Naive B cell (primary cell): ENCODE results near the gene TGFB1I1. TPM values are rescaled to one million over a fixed set of nuclear protein-coding genes. Genes with fewer than 3 reads are reported as not detected.
"Not testable (repeated sequence)": the region's sequence is repeated elsewhere in the genome, so short reads cannot be mapped to it uniquely, and the experiment has no call there.

Experiments used
- ATAC-seq, 2 donors: fragments of 150-1000 bp; cut with Tn5 transposase; 2 replicates each; pipeline ENCODE4 v1.10.0; 2021; ENCODE audit warnings: low read depth in 2 of 2, mild to moderate bottlenecking in 2 of 2, moderate library complexity in 2 of 2
- DNase-seq: peaks from one replicate; pipeline ENCODE4 v3.0.0; 2022
- H3K27ac Mint-ChIP-seq, 6 donors: one replicate each; pipeline ENCODE4 v1.8.0; 2020 to 2022; ENCODE audit warnings: mild to moderate bottlenecking in 6 of 6, mixed read lengths in 6 of 6, moderate library complexity in 5 of 6, inconsistent platforms in 2 of 6
- H3K27me3 Mint-ChIP-seq, 3 donors: one replicate each; pipeline ENCODE4 v1.8.0; 2021 to 2022; ENCODE audit warnings: mixed read lengths in 3 of 3, mild to moderate bottlenecking in 1 of 3
- H3K36me3 Mint-ChIP-seq, 2 donors: one replicate each; pipeline ENCODE4 v1.8.0; 2020 to 2022; ENCODE audit warnings: mixed read lengths in 2 of 2, inconsistent platforms in 1 of 2, mild to moderate bottlenecking in 1 of 2
- H3K4me1 Mint-ChIP-seq, 3 donors: one replicate each; pipeline ENCODE4 v1.8.0; 2020 to 2022; ENCODE audit warnings: mixed read lengths in 3 of 3, inconsistent platforms in 1 of 3, mild to moderate bottlenecking in 1 of 3, moderate library complexity in 1 of 3
- H3K4me3 Mint-ChIP-seq, 8 donors: one replicate each; pipeline ENCODE4 v1.8.0; 2020 to 2022; ENCODE audit warnings: mild to moderate bottlenecking in 8 of 8, mixed read lengths in 8 of 8, moderate library complexity in 8 of 8, inconsistent platforms in 2 of 8
- H3K9me3 Mint-ChIP-seq, 7 donors: one replicate each; pipeline ENCODE4 v1.8.0; 2020 to 2022; ENCODE audit warnings: mixed read lengths in 7 of 7, mild to moderate bottlenecking in 5 of 7, inconsistent platforms in 2 of 7, moderate library complexity in 1 of 7
- polyA plus RNA-seq, 6 donors: library from polyadenylated mRNA; unstranded; fragments of 300-500 nt; fragmentation: Illumina TruSeq; gene quantifications; one replicate each; pipeline ENCODE4 v1.2.3, GENCODE V29; 2021; ENCODE audit warnings: low read depth in 6 of 6

Gene TGFB1I1
- polyA plus RNA-seq, 6 donors from 2014 or later: 0.57 to 1.4 (median 0.94) TPM; not detected in 2

DNA sequence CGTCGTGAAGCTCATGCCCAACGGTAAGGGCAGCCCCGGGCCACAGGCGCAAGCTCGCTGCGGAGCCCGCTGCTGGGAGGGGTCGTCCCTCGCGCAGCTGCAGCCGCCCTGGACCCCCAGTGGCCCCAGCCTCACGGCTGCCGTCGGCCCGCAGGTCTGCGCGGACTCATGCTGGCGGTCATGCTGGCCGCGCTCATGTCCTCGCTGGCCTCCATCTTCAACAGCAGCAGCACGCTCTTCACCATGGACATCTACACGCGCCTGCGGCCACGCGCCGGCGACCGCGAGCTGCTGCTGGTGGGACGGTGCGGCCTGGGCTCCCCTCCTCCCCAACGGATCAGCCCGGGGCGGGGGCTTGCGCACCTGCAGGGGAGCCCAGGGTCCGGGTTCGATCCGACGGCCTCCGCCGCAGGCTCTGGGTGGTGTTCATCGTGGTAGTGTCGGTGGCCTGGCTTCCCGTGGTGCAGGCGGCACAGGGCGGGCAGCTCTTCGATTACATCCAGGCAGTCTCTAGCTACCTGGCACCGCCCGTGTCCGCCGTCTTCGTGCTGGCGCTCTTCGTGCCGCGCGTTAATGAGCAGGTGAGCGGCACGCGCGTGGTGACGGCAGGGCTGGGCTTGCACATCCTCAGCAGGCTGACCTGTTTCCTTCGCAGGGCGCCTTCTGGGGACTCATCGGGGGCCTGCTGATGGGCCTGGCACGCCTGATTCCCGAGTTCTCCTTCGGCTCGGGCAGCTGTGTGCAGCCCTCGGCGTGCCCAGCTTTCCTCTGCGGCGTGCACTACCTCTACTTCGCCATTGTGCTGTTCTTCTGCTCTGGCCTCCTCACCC is 16.7 kb downstream of the TGFB1I1 start:
- H3K36me3 Mint-ChIP-seq: peaks cover 4 to 13% of the 10 kb centered on the region in 2 donors
- H3K27me3 Mint-ChIP-seq: peaks cover 0 to 24% (median 0%) of the 10 kb centered on the region in 3 donors
- ATAC-seq (no peak), DNase-seq (no peak)
- no peak overlapping the region for H3K27ac Mint-ChIP-seq
- H3K9me3 Mint-ChIP-seq: no peaks in the 10 kb centered on the region
- H3K4me3 Mint-ChIP-seq: peak overlapping the region; percentile 33 to 95 (median 92)
- peaks cover 15 to 23% (median 19%) of the 10 kb centered on the region in 3 donors for H3K4me1 Mint-ChIP-seq

DNA sequence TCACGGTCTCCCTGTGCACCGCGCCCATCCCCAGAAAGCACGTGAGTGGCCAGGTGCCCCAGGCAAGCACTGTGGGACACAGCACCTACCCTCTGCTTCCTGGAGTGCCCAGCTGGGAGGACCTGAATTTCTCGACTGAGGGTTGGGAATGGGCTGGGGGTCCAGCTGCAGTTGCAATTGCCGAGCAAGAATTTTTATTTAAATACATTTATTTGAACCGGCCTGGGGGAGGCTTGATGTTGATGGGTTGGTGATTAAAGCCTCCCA is 17.3 kb downstream of the TGFB1I1 start:
- H3K36me3 Mint-ChIP-seq: peaks cover 4 to 13% of the 10 kb centered on the region in 2 donors
- peak overlapping the region; percentile 20 to 82 (median 50) for H3K4me3 Mint-ChIP-seq
- ATAC-seq (no peak), DNase-seq (no peak)
- no peaks in the 10 kb centered on the region for H3K9me3 Mint-ChIP-seq
- peaks cover 15 to 23% (median 19%) of the 10 kb centered on the region in 3 donors for H3K4me1 Mint-ChIP-seq
- no peak overlapping the region for H3K27ac Mint-ChIP-seq
- peaks cover 0 to 21% (median 0%) of the 10 kb centered on the region in 3 donors for H3K27me3 Mint-ChIP-seq

DNA sequence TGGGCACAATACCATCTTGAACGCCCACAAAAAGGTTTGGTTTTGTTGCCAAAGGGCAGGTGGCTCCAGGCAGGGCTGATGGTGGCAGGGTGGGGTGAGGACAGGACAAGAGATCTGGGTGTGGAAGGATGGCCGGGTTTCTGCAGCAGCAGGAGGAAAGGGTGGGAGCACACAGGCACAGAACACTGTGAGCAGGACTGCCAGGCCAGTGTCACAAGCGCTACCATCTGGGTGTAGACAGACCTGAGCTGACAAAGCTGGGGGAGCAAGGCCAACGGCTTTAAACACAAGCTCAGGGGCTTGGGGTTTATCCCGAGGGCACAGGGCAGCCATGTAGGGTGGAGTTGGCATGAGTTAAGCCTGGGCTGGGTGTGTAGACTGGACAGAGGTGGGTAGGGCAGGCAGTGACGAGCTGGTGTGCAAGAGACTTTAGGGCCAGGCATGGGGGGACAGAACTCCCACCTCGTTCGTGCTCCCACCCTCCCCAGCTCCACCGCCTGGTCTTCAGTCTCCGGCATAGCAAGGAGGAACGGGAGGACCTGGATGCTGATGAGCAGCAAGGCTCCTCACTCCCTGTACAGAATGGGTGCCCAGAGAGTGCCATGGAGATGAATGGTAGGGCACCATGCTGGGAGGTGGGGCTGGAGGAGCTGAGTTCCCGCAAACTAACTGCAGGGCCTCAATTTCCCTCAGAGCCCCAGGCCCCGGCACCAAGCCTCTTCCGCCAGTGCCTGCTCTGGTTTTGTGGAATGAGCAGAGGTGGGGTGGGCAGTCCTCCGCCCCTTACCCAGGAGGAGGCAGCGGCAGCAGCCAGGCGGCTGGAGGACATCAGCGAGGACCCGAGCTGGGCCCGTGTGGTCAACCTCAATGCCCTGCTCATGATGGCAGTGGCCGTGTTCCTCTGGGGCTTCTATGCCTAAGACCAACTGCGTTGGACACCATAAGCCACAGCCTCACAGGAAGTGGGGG is 17.9 kb downstream of the TGFB1I1 start:
- Mint-ChIP-seq H3K4me3 (peak overlapping the region in 6 of 8 donors; percentile 20 to 82 (median 71)), H3K27me3 (peaks cover 0 to 14% (median 0%) of the 10 kb centered on the region in 3 donors), H3K27ac (peak overlapping the region in 1 of 6 donors; percentile 63), H3K36me3 (peaks cover 4 to 13% of the 10 kb centered on the region in 2 donors), H3K9me3 (no peaks in the 10 kb centered on the region), H3K4me1 (peaks cover 15 to 23% (median 19%) of the 10 kb centered on the region in 3 donors)
- DNase-seq: no peak
- no peak for ATAC-seq

GRCh38 chr16:31491778-31492418 is 19.9 kb downstream of the TGFB1I1 start:
- Mint-ChIP-seq H3K4me3 (peak overlapping the region in 1 of 8 donors; percentile 21), H3K4me1 (peaks cover 7 to 15% (median 12%) of the 10 kb centered on the region in 3 donors), H3K36me3 (peaks cover 4 to 13% of the 10 kb centered on the region in 2 donors), H3K9me3 (no peaks in the 10 kb centered on the region), H3K27ac (peak overlapping the region in 2 of 6 donors; percentile 61 to 78), H3K27me3 (no peaks in the 10 kb centered on the region)
- no peak for DNase-seq
- no peak for ATAC-seq

DNA sequence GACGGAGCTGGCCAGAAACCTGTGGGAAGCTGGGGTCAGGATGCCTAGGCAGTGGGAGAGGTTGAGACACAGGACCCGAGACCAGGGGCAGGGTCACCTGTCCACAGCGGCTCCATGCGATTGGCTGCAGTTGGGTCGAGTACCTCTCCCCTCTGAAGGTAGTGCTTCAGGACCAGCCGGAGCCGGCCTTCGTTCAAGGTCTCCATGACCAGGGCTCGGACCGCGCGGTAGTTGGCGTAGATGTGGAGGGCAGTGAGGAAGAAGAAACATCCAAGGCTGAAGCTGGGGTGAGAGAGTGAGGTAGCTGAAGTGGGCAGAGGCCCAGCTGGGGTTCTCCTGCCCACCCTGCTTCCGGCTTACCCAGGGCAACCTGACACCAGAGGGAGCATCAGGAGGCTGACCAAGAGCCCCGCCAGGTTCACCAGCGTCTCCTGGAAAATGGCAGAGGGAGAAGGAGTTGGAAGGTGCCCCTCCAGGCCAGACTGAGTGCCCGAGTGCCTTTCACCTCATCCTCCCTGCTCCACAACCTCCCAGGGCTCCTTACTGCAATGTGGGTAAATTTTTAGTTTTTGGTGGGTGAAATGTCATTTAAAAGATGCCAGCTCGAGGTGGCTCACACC is 21.7 kb downstream of the TGFB1I1 start:
- no peaks in the 10 kb centered on the region for H3K9me3 Mint-ChIP-seq
- no peaks in the 10 kb centered on the region for H3K27me3 Mint-ChIP-seq
- peak overlapping the region in 1 of 6 donors; percentile 70 for H3K27ac Mint-ChIP-seq
- ATAC-seq (no peak), DNase-seq (no peak)
- H3K4me1 Mint-ChIP-seq: peaks cover 7 to 21% (median 10%) of the 10 kb centered on the region in 3 donors
- H3K4me3 Mint-ChIP-seq: no peak overlapping the region
- H3K36me3 Mint-ChIP-seq: peaks cover 4 to 28% of the 10 kb centered on the region in 2 donors

- no peak overlapping the region for H3K27ac Mint-ChIP-seq
- peaks cover 3 to 22% (median 19%) of the 10 kb centered on the region in 3 donors for H3K4me1 Mint-ChIP-seq
- H3K36me3 Mint-ChIP-seq: peaks cover 4 to 31% of the 10 kb centered on the region in 2 donors
- ATAC-seq (no peak), DNase-seq (no peak)
- H3K27me3 Mint-ChIP-seq: no peaks in the 10 kb centered on the region
- no peak overlapping the region for H3K4me3 Mint-ChIP-seq
- no peaks in the 10 kb centered on the region for H3K9me3 Mint-ChIP-seq
Measured at GRCh38 chr16:31496670-31497069, 24.7 kb downstream of the TGFB1I1 start.

DNA sequence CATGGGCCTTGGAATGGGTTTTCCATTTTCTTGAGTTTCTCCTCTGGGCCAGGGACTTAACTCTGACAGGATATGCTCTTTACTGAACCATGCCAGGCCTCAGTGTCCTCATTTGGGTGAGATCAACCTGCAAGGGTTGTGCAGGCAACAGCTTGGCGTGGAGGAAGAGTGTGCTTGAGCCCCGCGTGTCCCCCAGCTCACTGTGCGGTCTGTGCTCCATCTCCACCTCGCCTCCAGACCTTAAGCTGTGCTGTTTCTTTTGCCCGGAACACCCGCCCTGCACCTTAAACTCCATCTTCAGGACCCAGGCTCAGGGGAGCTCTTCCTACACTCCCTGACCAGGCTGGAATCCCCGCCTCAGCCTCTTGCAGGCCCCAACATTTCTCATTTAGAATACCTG is 26.5 kb downstream of the TGFB1I1 start:
- ATAC-seq (no peak), DNase-seq (no peak)
- H3K4me1 Mint-ChIP-seq: peaks cover 7 to 19% (median 16%) of the 10 kb centered on the region in 3 donors
- no peaks in the 10 kb centered on the region for H3K27me3 Mint-ChIP-seq
- peaks cover 0 to 19% of the 10 kb centered on the region in 2 donors for H3K36me3 Mint-ChIP-seq
- H3K9me3 Mint-ChIP-seq: no peaks in the 10 kb centered on the region
- no peak overlapping the region for H3K4me3 Mint-ChIP-seq
- H3K27ac Mint-ChIP-seq: peak overlapping the region in 1 of 6 donors; percentile 66

DNA sequence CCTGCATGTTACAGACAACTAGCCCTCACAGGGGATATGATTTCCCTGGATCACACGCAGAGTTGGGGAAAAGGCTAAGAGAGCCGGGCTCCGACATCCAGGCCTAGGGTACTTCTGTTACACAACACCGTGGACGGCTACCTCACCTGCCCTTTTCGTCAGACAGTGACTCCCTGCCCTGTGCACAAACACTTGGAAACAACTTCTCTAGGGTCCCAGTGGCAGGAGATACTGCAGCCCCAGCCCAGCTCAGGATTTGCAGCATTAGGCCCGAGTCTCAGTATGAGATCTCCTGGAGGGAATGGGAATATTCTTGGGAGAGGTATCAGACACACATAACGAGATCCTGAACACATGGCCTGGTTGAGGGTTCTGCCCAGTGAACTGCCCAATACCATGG is 28.0 kb downstream of the TGFB1I1 start:
- H3K9me3 Mint-ChIP-seq: no peaks in the 10 kb centered on the region
- no peak for DNase-seq
- no peak overlapping the region for H3K27ac Mint-ChIP-seq
- peaks cover 21 to 32% (median 21%) of the 10 kb centered on the region in 3 donors for H3K4me1 Mint-ChIP-seq
- H3K27me3 Mint-ChIP-seq: no peaks in the 10 kb centered on the region
- H3K4me3 Mint-ChIP-seq: peak overlapping the region in 1 of 8 donors; percentile 35
- H3K36me3 Mint-ChIP-seq: peaks cover 0 to 18% of the 10 kb centered on the region in 2 donors
- no peak for ATAC-seq

- Mint-ChIP-seq H3K9me3 (no peaks in the 10 kb centered on the region), H3K27me3 (no peaks in the 10 kb centered on the region), H3K4me3 (peak overlapping the region in 1 of 8 donors; percentile 42), H3K4me1 (peaks cover 31 to 44% (median 35%) of the 10 kb centered on the region in 3 donors), H3K27ac (peak overlapping the region in 2 of 6 donors; percentile 5 to 8), H3K36me3 (peaks cover 0 to 18% of the 10 kb centered on the region in 2 donors)
- ATAC-seq (no peak), DNase-seq (no peak)
Measured at GRCh38 chr16:31501226-31501965, 29.4 kb downstream of the TGFB1I1 start.

DNA sequence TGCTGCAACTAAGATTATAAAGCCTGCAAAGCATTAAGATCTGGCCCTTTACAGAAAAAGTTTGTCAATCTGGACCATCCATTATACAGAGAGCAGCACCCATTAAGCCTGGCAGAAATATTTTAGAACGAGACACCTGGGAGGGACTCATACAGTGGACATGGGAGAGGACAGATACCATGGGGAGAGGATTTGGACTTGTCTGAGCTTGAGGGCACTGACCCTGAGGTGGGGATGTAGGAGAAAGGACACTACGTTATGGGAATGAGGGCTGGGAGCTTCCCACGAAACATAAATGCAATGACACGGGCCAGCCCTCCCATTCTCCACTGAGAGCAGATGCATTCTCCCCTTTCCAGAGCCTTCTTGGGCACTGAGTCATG is 30.0 kb downstream of the TGFB1I1 start:
- Mint-ChIP-seq H3K27ac (peak overlapping the region in 2 of 6 donors; percentile 5 to 8), H3K4me1 (peaks cover 32 to 49% (median 39%) of the 10 kb centered on the region in 3 donors), H3K36me3 (peaks cover 0 to 18% of the 10 kb centered on the region in 2 donors), H3K27me3 (no peaks in the 10 kb centered on the region), H3K4me3 (no peak overlapping the region), H3K9me3 (no peaks in the 10 kb centered on the region)
- DNase-seq (no peak), ATAC-seq (no peak)

DNA sequence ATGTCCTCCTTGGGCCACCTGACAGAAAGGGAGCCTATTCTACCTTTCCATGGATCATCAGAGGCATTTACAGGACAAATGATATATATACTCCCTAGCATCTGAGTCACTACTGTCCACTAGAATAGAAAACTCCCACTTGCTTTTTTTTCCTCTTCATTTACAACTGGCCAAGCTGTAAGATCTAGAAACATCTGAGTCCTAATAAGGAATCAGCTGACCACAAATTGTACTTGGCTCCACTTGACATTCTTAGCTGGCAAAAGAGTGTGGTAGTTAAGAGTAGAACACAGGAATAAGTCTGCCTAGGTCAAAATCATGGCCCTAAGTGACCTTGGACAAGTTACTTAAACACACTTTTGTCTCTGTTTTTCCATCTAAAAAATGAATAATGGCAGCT is 31.0 kb downstream of the TGFB1I1 start:
- ATAC-seq: no peak
- Mint-ChIP-seq H3K9me3 (no peaks in the 10 kb centered on the region), H3K36me3 (peaks cover 0 to 9% of the 10 kb centered on the region in 2 donors), H3K4me3 (no peak overlapping the region), H3K4me1 (peaks cover 34 to 50% (median 48%) of the 10 kb centered on the region in 3 donors), H3K27me3 (no peaks in the 10 kb centered on the region), H3K27ac (peak overlapping the region in 1 of 6 donors; percentile 22)
- DNase-seq: no peak

- H3K27ac Mint-ChIP-seq, ATAC-seq, DNase-seq: not testable (repeated sequence)
Measured at GRCh38 chr16:31503555-31503954, 31.6 kb downstream of the TGFB1I1 start.

More at GRCh38 chr16:31503555-31503954, 31.6 kb downstream of the TGFB1I1 start:
- H3K36me3 Mint-ChIP-seq, H3K9me3 Mint-ChIP-seq, H3K4me3 Mint-ChIP-seq, H3K27me3 Mint-ChIP-seq: not testable (repeated sequence)
- H3K4me1 Mint-ChIP-seq: peaks cover 31 to 52% (median 49%) of the 10 kb centered on the region in 3 donors
